Endodermal cell (in vitro differentiated cells): Measurements from ENCODE around the gene ZNF594. TPM values are rescaled to one million over a fixed set of nuclear protein-coding genes. Genes with fewer than 3 reads are reported as not detected.

Experiments
- DNase-seq: peaks from one replicate; pipeline ENCODE4 v3.0.0-alpha.2; 2017
- H3K27ac ChIP-seq: 2 replicates; pipeline ENCODE4 v1.5.1; 2013; ENCODE audit warnings: mild to moderate bottlenecking, low read depth, low read length, moderate library complexity
- H3K27me3 ChIP-seq: 2 replicates; pipeline ENCODE4 v1.6.1; 2013; ENCODE audit warnings: mild to moderate bottlenecking, low read length, moderate library complexity; ENCODE audit not compliant: insufficient read depth, control insufficient read depth, poor library complexity, severe bottlenecking
- H3K36me3 ChIP-seq: 2 replicates; pipeline ENCODE4 v1.7.0; 2013; ENCODE audit warnings: mild to moderate bottlenecking, low read length, moderate library complexity; ENCODE audit not compliant: control insufficient read depth, insufficient read depth
- H3K4me1 ChIP-seq: one replicate; pipeline ENCODE4 v1.7.0; 2013; ENCODE audit warnings: low read length; ENCODE audit not compliant: control insufficient read depth, insufficient read depth
- H3K4me3 ChIP-seq: 2 replicates; pipeline ENCODE4 v1.5.1; 2013; ENCODE audit warnings: mild to moderate bottlenecking, low read length, moderate library complexity
- H3K9ac ChIP-seq: 2 replicates; pipeline ENCODE4 v1.6.1; 2013; ENCODE audit warnings: mild to moderate bottlenecking, low read length, moderate library complexity; ENCODE audit not compliant: poor library complexity, severe bottlenecking; ENCODE audit errors: extremely low read depth
- H3K9me3 ChIP-seq: 2 replicates; pipeline ENCODE4 v1.6.1; 2013; ENCODE audit warnings: mild to moderate bottlenecking, low read length, moderate library complexity; ENCODE audit not compliant: control insufficient read depth
- H3K27ac Mint-ChIP-seq: 2 replicates; pipeline ENCODE4 v1.8.0; 2020; ENCODE audit warnings: mixed read lengths
- H3K27me3 Mint-ChIP-seq: 2 replicates; pipeline ENCODE4 v1.8.0; 2021; ENCODE audit warnings: mild to moderate bottlenecking, mixed read lengths; ENCODE audit not compliant: insufficient read depth
- H3K36me3 Mint-ChIP-seq: 2 replicates; pipeline ENCODE4 v1.8.0; 2020; ENCODE audit warnings: low read depth, mixed read lengths
- H3K4me1 Mint-ChIP-seq: 2 replicates; pipeline ENCODE4 v1.8.0; 2020; ENCODE audit warnings: mixed read lengths
- H3K4me3 Mint-ChIP-seq: 2 replicates; pipeline ENCODE4 v1.8.0; 2020; ENCODE audit warnings: mild to moderate bottlenecking, moderate library complexity, mixed read lengths
- H3K9me3 Mint-ChIP-seq: 2 replicates; pipeline ENCODE4 v1.8.0; 2020; ENCODE audit warnings: mild to moderate bottlenecking, mixed read lengths
- CTCF ChIP-seq: fragments of 200-600 bp; sonication (generic); conservative IDR thresholded peaks from 2 replicates; pipeline ENCODE4 v1.5.0; 2021; ENCODE audit warnings: antibody characterized with exemption, mild to moderate bottlenecking
- WGBS, 2 experiments: methylation state at CpG; one replicate each; pipeline versions ENCODE4 v1.1.5 to v1.1.7; 2013; ENCODE audit warnings: missing lambda C conversion rate in 2 of 2, mixed read lengths in 1 of 2; ENCODE audit not compliant: insufficient coverage in 1 of 2, insufficient read length in 1 of 2; 5-methylcytosine and 5-hydroxymethylcytosine counted together
- total RNA-seq, 2 donors: library from RNA; stranded (reverse); fragmentation: NEBNext Ultra II Directional in 1 of 2; extraction: Animal tissue kit (Norgen Biotek cat#: 25700) in 1 of 2; gene quantifications; 2 replicates in 1 of 2; 3 replicates in 1 of 2; pipeline ENCODE4 v1.2.1, GENCODE V29; 2021

ZNF594 gene
- total RNA-seq, 2 donors from 2014 or later: 13.9 to 15.5 TPM

GRCh38 chr17:5203908-5204294, 12.2 kb upstream of the ZNF594 start:
- Mint-ChIP-seq H3K4me1 (no peaks in the 10 kb centered on the region), H3K4me3 (no peak overlapping the region), H3K27me3 (no peaks in the 10 kb centered on the region), H3K27ac (no peak overlapping the region), H3K36me3 (no peaks in the 10 kb centered on the region), H3K9me3 (peaks cover 4% of the 10 kb centered on the region)
- TF ChIP-seq CTCF: no peak
- H3K27me3 ChIP-seq: no peaks in the 10 kb centered on the region
- 92% methylated on average over 1 of the region's 1 CpG; no CpG with 5 or more reads in 1 of the 2 experiments for WGBS, 2 experiments
- H3K27ac ChIP-seq: no peak overlapping the region
- H3K9ac ChIP-seq: no peak overlapping the region
- DNase-seq: no peak
- no peaks in the 10 kb centered on the region for H3K4me1 ChIP-seq
- H3K4me3 ChIP-seq: no peak overlapping the region
- H3K36me3 ChIP-seq: no peaks in the 10 kb centered on the region
- no peaks in the 10 kb centered on the region for H3K9me3 ChIP-seq

- Mint-ChIP-seq H3K4me3 (no peak overlapping the region), H3K27ac (no peak overlapping the region), H3K9me3 (peaks cover 4% of the 10 kb centered on the region), H3K4me1 (no peaks in the 10 kb centered on the region), H3K36me3 (no peaks in the 10 kb centered on the region), H3K27me3 (no peaks in the 10 kb centered on the region)
- DNase-seq: no peak
- Histone ChIP-seq H3K27me3 (no peaks in the 10 kb centered on the region), H3K4me3 (no peak overlapping the region), H3K27ac (no peak overlapping the region), H3K4me1 (no peaks in the 10 kb centered on the region), H3K9me3 (no peaks in the 10 kb centered on the region), H3K9ac (no peak overlapping the region), H3K36me3 (no peaks in the 10 kb centered on the region)
- 92 to 97% methylated on average over 5 to 14 of the region's 14 CpGs for WGBS, 2 experiments
- no peak for TF ChIP-seq CTCF
These were observed 11.7 kb upstream of the ZNF594 start for GRCh38 chr17:5203178-5203907.

- 87 to 95% methylated on average over 7 to 8 of the region's 8 CpGs for WGBS, 2 experiments
- H3K4me1 ChIP-seq: no peaks in the 10 kb centered on the region
- H3K9me3 Mint-ChIP-seq: peaks cover 4% of the 10 kb centered on the region
- H3K36me3 ChIP-seq: no peaks in the 10 kb centered on the region
- H3K27me3 ChIP-seq: no peaks in the 10 kb centered on the region
- TF ChIP-seq CTCF: no peak
- H3K27ac ChIP-seq: no peak overlapping the region
- H3K9ac ChIP-seq: no peak overlapping the region
- H3K4me1 Mint-ChIP-seq: no peaks in the 10 kb centered on the region
- H3K36me3 Mint-ChIP-seq: no peaks in the 10 kb centered on the region
- no peak overlapping the region for H3K4me3 ChIP-seq
- H3K4me3 Mint-ChIP-seq: no peak overlapping the region
- H3K27me3 Mint-ChIP-seq: no peaks in the 10 kb centered on the region
- H3K9me3 ChIP-seq: no peaks in the 10 kb centered on the region
- H3K27ac Mint-ChIP-seq: no peak overlapping the region
- no peak for DNase-seq
These were observed 9.3 kb upstream of the ZNF594 start for GRCh38 chr17:5201011-5201410.
